Endometrial microvascular endothelial cells (primary cell): ENCODE measurements around the gene BBX. TPM values are rescaled to one million over a fixed set of nuclear protein-coding genes. Genes with fewer than 3 reads are reported as not detected.
"Not testable (repeated sequence)": the region's sequence is repeated elsewhere in the genome, so short reads cannot be mapped to it uniquely, and the experiment has no call there.

Source experiments
- in situ Hi-C: cut with HindIII; loops from 2 replicates; pipeline ENCODE4 v1.10.0; 2017; ENCODE audit warnings: low sequenced_read_pairs, low pct_unique_long_range_greater_than_20kb; ENCODE audit errors: inconsistent ontology term
- total RNA-seq: library from RNA; depleted of rRNA; stranded (reverse); fragments of >200 nt; gene quantifications from one replicate; pipeline ENCODE4 v1.2.3, GENCODE V29; 2015; ENCODE audit errors: inconsistent ontology term

The BBX gene
- total RNA-seq, 1 donor from 2014 or later: 20.4 TPM

DNA sequence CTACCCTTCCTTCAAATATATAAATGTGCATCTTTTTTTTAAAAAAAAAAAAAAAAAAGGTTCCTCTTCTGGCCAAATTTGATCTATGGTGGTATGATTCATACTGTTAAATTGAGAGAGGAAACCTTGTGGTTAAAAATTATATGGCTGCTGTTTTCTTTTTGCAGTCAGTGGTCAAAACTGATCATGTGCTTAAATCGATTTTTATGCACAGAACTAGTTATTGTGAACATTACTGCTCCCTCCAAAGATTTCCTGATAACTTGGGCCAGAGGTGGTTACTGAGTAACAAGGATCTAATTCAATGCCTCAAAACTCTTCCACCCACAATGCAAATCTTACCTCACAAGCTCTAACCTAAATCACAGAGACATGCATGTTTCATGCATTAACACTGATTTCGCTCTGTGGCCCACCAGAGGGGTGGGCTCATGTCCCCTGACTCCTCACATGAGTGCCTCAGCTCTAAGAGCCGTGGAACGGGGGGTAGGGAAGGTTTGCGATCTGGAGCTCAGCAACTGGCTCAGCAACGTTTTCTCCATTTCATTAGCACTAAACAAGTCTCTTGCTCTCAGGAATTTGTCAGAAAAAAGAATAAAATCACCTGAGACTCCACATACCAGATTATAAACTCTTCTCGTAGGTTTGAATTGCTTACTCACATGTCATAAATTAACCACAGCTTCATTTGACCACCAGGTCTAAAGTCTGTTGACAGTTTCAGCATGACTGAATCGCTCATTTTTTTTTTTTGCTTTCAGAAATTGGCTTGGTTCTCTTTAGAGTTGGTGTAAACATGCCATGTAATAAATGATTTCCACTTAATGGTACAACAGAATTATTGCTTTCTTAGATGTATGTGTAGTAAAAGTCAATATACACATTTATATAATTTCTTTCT is 287.7 kb downstream of the BBX start:
- in situ Hi-C loops: no loop called here

DNA sequence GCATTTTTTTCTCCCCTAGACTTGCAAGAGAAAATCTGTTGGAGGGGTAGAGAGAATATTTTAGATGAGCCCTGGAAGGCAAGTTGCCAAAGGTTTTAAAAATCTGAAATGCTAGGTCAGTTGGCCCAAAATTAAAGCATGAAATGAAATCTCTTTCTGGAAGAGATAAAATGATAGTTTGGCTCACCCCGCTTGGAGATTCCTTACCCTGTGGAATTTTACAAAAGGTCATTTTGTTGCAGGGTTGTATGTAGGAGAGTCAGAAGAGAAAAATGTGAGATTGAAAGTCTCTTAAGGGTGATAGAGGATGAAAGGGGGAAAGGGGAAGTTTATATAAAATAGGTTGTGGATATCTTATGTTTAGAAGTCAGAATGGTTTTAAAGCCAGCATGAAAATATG is 290.3 kb downstream of the BBX start:
- in situ Hi-C loops: no loop called here

DNA sequence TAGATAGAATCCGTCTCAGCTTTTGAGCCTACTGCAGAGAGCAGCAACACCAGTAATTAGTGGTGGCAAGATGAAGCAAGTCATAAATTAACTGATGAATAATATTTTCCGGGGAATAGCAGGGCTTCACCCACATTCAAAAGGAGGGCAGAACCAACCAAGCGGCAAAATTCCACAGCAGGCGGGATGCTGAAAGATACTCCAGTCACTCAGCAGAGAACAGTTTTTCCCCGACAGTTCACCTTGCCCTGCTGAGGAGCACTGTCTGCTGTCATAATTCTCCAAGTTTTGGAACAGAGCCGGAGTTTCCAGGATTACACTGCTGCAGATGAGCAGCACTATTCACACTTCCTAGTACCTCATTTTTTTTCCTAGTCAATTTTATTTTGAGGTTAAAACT is 293.3 kb downstream of the BBX start:
- in situ Hi-C loops: no loop called here

DNA sequence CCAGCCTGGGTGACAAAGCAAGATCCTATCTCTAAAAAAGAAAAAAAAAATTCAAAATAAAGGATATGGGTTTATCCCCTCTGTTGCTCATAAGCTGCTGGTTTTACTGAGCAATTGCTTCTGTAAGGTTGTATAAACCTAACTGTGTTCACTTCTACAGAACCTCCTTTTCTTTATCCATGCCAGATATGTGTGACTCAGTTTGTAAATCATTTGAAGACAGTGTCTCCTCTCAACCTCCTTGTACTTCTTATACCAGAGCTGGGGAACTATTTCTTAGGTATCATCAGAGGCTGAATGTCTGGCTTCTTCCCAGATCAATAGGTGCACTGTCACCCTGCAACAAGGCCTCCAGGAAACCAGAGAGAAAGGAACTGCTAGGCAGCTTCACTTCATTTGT is 294.3 kb downstream of the BBX start:
- in situ Hi-C loops: no loop called here

DNA sequence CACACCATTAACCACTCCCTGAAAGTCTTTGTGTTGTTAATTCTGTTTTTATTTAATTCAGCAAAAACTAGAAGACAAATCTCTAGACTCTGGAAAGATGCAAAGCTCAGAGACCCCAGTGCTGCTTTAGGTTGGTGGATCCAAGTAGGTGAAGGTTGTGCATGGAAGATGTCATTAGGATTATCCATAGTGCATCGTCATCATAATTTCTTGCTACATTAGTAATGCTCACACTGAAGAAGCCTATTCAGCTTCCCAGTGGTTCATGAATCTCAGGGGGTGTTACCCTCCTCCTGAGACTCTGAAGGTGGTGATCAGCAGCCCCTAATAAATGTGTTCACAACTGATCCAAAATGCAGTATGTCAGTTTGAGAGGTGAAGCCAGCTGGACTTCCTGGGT is 295.3 kb downstream of the BBX start:
- in situ Hi-C loops: no loop called here

DNA sequence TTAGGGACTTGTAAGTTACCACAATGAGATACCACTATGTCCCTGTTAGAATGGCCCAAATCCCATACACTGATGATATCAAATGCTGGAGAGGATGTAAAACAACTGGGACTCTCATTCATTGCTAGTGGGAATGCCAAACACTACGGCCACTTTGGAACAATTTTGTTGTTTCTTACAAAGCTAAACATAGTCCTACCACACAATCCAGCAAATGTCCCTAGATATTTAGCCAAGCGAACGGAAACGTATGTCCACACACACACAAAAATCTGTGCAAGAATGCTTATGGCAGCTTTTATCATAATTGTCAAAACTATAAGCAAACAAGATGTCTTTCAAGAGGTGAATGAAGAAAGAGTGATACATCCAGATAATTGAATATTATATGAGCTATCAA is 296.9 kb downstream of the BBX start:
- in situ Hi-C loops: no loop called here

DNA sequence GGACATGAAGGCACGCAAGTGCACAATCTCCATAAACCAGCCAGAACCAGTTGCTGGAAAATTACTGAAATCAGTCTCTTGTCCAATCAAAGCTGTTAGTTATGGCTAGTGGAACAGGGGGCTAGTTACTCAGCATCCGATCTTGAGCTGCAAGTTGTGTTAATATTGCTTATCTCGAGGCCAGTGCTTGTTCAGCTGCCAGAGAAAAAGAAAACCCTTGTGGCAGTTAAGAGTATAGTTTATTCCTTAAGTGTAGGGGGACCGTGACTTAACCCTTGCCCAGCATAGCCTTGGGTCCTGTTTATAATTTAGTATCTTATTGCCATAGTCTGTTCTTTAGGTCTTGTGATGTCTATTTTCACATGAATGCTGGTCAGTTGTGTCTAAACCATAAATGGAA is 299.5 kb downstream of the BBX start:
- in situ Hi-C loops: no loop called here

DNA sequence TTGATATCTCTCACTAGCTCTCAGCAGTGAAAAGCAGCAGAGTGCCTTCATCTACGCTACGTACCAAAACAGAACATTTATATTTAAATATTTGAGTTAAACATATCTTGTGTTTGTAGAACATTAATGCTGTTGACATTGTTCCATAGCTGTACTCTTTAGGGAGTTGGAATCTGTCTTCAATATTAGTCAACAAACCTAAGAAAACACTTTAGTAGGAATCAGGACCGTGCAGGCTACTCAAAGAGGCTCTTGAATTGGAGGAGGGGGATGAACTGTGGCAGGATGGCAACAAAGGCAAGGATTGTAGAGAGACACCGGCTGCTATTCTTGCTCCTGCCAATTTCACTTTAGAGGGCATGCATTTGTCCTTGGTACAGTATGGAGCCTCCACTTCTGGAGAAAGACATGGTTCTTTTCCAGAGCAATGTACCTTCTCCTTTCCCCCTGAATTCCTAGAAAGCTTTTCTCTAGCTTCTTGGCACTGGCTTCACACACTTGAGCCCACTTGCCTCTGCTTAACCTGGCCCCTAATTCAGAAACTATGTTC is 302.1 kb downstream of the BBX start:
- in situ Hi-C loops: no loop called here

DNA sequence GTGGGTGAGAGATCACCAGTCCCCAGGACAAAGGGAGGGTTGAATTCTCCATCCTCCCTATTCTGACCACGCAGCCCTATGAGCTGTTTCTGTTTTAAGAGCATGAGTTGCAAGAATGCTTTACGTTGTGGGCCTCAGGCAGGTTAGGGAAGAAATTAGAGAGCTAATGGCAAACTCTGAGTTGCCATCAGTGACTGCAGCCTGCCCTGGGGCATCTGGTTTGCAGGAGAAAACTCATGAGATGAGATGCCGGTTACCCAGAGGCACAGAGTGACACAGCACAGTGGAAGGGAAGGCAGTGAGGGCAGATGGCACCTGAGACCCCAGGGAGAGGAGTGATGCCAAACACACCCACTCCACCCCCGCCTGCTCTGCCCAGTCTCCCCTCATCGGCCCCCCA is 302.8 kb downstream of the BBX start:
- in situ Hi-C loops: no loop called here

DNA sequence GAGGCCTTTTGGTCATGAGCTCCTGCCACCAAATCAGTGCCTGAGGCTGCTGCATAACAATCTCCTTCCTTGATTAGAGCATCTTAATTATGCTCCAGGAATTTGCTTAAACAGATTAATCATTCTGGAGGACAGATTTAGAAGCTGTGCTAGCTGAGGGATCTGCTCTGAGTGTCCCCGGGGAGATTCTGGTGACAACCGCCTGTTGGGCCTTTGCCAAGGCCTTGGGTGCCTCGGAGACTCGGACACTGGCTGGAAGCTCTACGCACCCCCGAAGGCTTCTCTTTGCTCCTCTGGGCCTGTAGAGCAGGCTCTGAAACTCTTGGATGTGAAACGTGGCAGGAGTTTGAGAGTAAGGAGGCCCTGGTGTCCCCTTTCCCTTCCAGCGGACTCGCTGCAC is 304.0 kb downstream of the BBX start:
- in situ Hi-C loops: no loop called here

DNA sequence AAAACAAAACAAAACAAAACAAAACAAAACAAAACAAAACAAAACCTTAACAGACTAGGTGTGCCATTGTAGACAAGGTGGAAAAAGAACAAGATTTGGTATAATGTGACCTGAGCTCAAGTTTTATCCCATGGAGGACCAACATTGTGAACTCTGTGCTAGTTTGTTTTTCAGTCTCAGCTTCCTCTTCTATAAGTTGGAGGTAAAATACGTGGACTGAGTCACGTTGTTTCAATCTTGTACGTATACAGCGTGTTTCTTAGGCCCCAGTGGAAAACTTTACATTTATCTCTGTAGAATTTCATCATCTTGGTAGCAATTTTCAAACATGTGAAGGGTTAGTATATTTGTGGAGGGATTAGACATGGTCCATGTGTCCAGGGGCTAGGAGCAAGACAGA is 306.4 kb downstream of the BBX start:
- in situ Hi-C loops: no loop called here

DNA sequence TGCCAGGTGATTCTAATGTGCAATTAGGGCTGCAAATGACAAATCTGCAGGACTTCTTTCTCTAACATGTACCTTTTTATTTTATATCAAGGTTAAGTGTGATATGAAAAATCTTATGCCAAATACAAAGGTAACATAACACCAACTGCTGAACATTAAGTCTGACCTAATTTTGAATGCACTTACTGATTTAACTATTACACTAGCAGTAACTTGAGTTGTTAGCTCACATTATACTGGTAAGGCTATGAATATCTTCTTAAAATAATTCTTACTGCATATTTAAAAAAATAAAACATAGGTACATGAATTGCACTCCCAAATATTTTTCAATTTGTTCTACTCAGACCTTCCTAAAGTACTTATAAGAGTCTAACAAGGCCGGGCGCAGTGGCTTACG is 308.8 kb downstream of the BBX start:
- in situ Hi-C loops: no loop called here

DNA sequence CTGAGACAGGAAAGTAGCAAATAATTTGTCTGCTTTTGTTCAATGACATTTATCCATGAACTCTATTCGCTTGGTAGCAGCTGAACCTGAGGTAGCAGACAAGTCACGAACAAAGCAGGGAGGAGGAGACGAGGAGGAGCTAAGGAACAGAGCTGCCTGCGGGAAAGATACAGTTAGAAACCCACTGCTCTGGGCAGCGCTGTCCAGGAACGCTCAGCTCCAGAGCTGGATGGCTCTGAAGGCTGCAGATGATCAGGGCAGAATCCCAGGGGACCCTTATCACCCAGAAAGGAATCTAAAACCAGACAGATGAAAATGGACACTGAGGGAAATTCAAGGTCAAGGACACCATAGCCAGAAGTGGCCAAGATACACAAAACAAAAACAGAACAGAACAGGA is 310.3 kb downstream of the BBX start:
- in situ Hi-C loops: no loop called here

DNA sequence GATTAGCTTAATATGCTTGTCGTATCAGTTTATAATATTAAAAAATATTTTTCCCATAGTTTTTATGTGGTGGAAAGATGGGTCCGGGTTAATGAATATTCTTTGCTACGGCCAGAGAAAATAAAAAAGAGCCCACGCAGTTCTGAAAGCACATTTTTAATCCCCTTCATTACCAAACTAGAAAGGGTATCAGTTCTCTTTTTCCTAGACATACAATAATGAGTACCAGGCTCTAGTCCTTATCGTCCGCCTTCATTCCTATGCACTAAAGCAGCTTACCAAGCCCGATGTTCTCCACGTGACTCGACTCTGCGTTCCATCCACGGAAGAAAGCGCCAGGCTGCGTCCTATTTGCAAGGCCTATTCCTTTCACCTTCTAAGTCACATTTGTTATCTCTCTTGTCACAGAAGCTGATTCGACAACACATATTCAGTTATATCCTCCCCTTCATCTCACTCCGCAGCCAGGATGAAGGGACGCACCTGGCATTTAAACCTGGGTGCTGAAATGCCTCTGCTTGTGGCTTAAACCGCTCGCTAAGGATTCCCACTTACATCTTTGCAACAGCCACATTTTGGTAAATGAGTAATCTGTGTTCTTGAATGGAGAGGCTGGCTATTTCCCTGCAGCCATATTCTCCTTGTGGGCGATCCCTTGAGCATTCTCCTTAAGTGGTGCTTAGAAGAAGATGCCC is 311.1 kb downstream of the BBX start:
- in situ Hi-C loops: no loop called here

DNA sequence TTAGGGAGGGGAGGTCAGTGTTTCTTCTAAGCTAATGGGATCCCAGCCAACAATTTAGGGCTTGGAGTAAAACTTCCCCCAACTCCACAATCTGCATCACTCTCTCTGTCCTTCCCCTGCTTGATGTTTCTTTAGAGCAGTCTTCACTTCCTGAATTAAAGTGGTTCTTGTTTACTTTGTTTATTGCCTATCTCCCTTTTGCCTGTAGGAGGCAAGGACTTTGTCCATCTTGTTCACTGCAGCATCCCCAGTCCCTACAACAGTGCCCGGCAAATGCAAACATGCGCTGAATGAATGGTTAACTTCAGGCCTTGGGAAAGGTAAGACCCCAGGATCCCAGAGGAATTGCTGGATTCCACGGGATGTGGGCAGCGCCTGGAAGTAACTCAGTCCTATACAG is 312.2 kb downstream of the BBX start:
- in situ Hi-C loops: not testable (repeated sequence)

DNA sequence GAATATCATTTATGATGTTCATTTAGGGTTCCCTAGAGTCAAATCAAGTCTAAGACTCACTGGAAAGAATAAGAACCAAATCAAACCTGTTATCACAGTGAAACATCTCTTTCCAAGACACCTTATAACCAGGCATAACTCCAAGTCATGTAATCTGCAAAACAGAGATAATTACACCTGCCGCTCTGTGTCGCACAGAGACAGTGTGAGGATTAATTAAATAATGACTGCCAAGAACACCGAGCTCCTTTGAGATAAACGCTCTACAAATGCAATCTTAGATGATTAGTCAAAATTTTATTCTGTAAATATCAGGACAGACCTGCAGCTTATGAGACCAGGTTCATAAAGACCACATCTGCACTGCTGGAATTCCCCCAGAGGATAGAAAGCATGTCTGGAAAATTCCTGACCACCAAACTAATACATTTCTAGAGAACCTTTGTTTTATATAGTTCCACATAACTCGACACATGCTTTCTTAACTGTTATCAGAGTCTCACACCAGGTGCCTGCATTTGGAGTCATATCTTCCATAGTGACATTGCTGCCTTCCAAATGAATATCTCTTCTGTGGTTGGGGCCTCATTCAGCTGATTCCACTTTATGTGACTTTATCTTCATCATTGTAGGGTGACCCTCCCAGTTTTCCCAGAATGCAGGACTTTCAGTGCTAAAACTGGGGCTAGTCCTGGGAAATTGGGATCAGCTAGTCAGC is 315.3 kb downstream of the BBX start:
- in situ Hi-C loops: no loop called here

DNA sequence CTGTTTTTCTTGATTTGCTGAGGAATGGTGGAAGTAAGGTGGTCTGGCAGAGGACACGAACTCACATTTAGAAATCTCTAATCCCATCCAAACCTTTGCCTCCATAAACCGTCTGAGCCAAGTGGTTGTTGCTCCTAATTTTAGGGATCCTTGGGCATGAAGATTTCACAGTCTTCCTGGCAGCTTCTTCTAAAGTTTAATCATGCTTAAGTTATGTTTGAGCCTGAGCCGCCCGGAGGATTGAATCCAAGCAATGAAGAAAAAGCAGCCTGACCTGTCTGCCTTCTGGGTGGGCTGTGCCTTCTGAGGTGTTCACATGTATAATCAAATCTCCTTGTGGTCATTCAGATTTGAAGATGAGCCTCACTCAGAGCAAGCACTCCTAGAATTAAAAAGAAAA is 319.1 kb downstream of the BBX start:
- in situ Hi-C loops: no loop called here

DNA sequence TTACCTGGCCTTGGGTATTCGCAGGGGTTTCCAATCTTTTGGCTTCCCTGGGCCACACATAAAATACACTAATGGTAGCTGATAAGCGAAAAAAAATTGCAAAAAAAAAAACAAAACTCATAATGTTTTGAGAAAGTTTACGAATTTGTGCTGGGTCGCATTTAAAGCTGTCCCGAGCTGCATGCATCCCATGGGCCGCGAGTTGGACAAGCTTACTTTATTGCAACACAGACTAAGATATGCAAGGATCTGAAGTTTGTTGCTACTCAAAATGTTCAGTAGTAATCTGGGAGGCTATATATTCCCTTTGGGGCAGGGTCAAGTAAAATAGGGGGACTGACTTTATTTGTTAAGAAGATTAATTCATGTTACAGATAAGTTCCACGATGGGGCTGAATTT is 320.2 kb downstream of the BBX start:
- in situ Hi-C loops: no loop called here

DNA sequence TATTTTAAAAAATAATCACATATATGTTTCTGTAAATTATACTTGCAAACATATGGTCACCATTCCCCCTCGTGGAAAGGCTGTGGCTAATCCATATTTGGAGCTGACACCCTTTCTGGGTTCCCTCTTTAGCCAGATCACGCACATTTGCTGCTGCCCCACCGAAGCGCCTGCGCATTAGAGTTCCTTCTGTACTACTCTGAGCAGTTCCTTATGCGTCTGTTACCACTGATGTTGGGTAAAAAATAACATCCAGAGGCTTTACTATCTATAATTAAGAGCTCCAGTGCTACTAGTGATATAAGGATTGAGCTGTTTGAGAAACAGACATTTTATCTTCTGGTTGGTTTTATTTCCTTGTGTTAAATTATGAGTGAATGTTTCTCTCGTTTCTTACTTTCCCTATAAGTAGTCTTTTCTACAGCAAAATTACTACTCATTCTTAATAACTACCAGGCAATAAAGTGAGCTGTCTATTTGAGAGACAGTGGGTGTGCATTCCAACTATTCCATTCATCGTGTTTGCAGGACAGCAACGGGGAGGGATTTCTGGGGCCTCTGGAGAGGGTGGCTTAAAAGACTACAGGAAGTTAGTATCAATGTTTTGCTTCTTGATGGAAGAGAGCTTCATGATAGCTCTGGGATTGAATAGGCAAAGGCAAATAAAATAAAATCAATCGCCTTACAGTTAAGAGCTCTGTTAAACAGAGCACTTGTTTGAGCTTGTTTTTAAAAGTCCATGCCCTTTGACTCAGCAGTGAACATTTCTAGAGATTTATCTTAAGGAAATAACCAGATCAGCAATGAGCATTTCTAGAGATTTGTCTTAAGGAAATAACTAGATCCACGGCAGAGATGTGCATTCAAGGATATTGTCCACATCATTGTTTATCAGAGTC is 322.9 kb downstream of the BBX start:
- in situ Hi-C loops: no loop called here
